ENCODE results near the gene PROZ. TPM values are rescaled to one million over a fixed set of nuclear protein-coding genes. Genes with fewer than 3 reads are reported as not detected.

PROZ gene
- total RNA-seq, 1 experiment from 2014 or later, result not detected

DNA sequence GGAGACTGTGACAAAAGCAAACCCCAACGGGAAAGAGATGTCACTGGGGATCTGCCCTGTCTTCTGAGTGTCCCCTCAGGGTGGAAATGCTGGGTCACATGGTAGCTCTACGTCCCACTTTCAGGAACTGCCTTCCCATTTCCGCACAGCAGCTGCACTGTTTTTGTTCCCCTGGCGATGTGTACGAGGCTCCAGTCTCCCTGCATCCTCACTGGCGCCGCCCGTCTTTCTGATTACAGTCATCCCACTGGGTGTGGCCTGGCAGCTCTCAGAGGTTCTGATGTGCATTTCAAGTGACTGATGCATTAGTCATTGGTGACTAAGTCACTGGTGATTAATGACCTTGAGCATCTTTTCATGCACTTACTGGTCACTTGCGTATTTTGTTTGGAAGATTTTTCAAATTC lies 28.8 kb downstream of the PROZ start:
- H3K79me2 ChIP-seq (ENCODE audit: low read length), result peaks cover 21% of the 10 kb centered on the region
- H3K36me3 ChIP-seq (ENCODE audit: low read depth, low read length), result peaks cover 41% of the 10 kb centered on the region
- peak overlapping the region; percentile 85 for H3K27ac ChIP-seq (ENCODE audit: low read length)
- H3K27me3 ChIP-seq (ENCODE audit: low read length), result no peaks in the 10 kb centered on the region
- no peaks in the 10 kb centered on the region for H3F3A ChIP-seq (ENCODE audit: low read length, unreplicated experiment)
- 0 out of 2 replicates have a peak overlapping the region, but pooled peaks have one; percentile 15 for H2AFZ ChIP-seq (ENCODE audit: low read length)
- peak overlapping the region; percentile 44; the same call in 1 of the 2 replicates for H3K4me3 ChIP-seq (ENCODE audit: low read length)
- peaks cover 19% of the 10 kb centered on the region for H3K4me1 ChIP-seq (ENCODE audit: insufficient read depth, low read length)
- intact Hi-C loops (cut with micrococcal nuclease), result no loop called here
- ATAC-seq (peak; percentile 100), DNase-seq (peak; percentile 98)
- TF ChIP-seq EZH2phosphoT487 (IDR thresholded peaks at IDR 0.05; ENCODE audit: borderline replicate concordance, low read length) (no peak), EZH2 (IDR thresholded peaks at IDR 0.05; ENCODE audit: low read length, unreplicated experiment) (no peak)
- TF ChIP-seq, protein P1, sequence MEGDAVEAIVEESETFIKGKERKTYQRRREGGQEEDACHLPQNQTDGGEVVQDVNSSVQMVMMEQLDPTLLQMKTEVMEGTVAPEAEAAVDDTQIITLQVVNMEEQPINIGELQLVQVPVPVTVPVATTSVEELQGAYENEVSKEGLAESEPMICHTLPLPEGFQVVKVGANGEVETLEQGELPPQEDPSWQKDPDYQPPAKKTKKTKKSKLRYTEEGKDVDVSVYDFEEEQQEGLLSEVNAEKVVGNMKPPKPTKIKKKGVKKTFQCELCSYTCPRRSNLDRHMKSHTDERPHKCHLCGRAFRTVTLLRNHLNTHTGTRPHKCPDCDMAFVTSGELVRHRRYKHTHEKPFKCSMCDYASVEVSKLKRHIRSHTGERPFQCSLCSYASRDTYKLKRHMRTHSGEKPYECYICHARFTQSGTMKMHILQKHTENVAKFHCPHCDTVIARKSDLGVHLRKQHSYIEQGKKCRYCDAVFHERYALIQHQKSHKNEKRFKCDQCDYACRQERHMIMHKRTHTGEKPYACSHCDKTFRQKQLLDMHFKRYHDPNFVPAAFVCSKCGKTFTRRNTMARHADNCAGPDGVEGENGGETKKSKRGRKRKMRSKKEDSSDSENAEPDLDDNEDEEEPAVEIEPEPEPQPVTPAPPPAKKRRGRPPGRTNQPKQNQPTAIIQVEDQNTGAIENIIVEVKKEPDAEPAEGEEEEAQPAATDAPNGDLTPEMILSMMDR (conservative IDR thresholded peaks at IDR 0.05; ENCODE audit: low read depth, low read length), result 0 out of 2 replicates have a peak, but pooled peaks have one; percentile 5
- H3K4me2 ChIP-seq (ENCODE audit: low read length), result peak overlapping the region; percentile 67
- CTCF ChIA-PET, result no interaction called here
- H3K9me3 ChIP-seq (ENCODE audit: low read length), result no peaks in the 10 kb centered on the region
- no peaks in the 10 kb centered on the region for H4K20me1 ChIP-seq (ENCODE audit: low read length)
- POLR2A ChIA-PET (ENCODE audit: unreplicated experiment), result interaction anchor here (0.6 kb wide), 1 partner anchor 22 kb away, joined by 3 read pairs; the partner anchor contains the start of gene CUL4A
- H3K9me2 ChIP-seq (replicated peaks; ENCODE audit: low read length), result no peaks in the 10 kb centered on the region
- no TSS peak for BruUV-seq (replicated peaks)
- H3K9ac ChIP-seq (ENCODE audit: low read length), result peak overlapping the region; percentile 43

DNA sequence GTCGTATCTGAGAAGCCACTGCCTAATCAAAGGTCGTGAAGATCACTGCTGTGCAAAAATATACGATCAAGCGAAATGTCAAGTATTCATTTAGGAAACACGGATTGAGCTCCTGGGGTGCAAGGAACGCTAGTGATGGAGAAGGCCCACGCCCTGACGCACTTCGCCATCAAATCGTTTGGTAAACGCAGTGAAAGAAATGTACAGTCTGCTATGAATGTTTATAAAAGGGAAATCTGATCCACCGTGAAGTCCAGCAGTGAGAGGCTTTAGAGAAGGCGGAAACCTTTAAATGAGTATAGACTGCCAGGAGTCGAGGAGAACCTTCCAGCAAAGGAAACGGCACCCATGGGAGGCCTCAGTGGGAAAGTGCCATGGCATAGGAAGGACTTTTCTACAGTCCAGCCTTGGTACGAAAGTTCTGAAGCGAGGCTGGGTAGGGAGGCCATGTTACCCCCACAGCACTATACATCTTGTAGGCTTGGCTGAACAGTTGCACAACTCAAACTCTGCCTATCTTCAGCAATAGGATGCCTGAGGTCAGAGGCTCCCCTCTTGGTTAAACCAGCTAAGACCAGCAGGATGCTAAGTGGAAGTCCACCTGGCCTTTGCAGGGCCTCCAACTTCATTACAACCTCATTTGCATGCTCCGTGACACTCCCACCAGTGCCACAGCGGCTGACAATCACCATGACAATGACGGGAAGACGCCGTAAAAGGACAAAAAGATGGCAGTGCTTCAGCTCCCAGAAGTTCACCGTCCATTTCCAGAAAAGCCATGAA lies 29.6 kb downstream of the PROZ start:
- intact Hi-C loops (cut with micrococcal nuclease), result no loop called here
- peaks cover 42% of the 10 kb centered on the region for H3K36me3 ChIP-seq (ENCODE audit: low read depth, low read length)

More for the DNA sequence above, 29.6 kb downstream of the PROZ start:
- Histone ChIP-seq H3F3A (ENCODE audit: low read length, unreplicated experiment) (no peaks in the 10 kb centered on the region), H3K27ac (ENCODE audit: low read length) (peak overlapping the region; percentile 60), H3K4me1 (ENCODE audit: insufficient read depth, low read length) (peaks cover 20% of the 10 kb centered on the region), H3K79me2 (ENCODE audit: low read length) (peaks cover 21% of the 10 kb centered on the region), H2AFZ (ENCODE audit: low read length) (no peak overlapping the region), H3K9ac (ENCODE audit: low read length) (no peak overlapping the region), H3K4me3 (ENCODE audit: low read length) (no peak overlapping the region), H3K4me2 (ENCODE audit: low read length) (peak overlapping the region; percentile 29; the same call in 1 of the 2 replicates), H3K9me3 (ENCODE audit: low read length) (no peaks in the 10 kb centered on the region), H3K27me3 (ENCODE audit: low read length) (no peaks in the 10 kb centered on the region), H3K9me2 (replicated peaks; ENCODE audit: low read length) (no peaks in the 10 kb centered on the region), H4K20me1 (ENCODE audit: low read length) (no peaks in the 10 kb centered on the region)
- CTCF ChIA-PET, result no interaction called here
- POLR2A ChIA-PET (ENCODE audit: unreplicated experiment), result no interaction called here
- no peak for TF ChIP-seq EZH2 (IDR thresholded peaks at IDR 0.05; ENCODE audit: low read length, unreplicated experiment)
- TF ChIP-seq EZH2phosphoT487 (IDR thresholded peaks at IDR 0.05; ENCODE audit: borderline replicate concordance, low read length), result no peak
- TF ChIP-seq, protein P1 (conservative IDR thresholded peaks at IDR 0.05; ENCODE audit: low read depth, low read length), result no peak
- DNase-seq (no peak), ATAC-seq (no peak)
- BruUV-seq (replicated peaks), result no TSS peak

All from PC-3 (cell line).